GM12878 (cell line): ENCODE results near the gene SMIM27. TPM values are rescaled to one million over a fixed set of nuclear protein-coding genes. Genes with fewer than 3 reads are reported as not detected.

Source experiments
- BHLHE40 ChIP-seq, 2 experiments: fragments of 450-650 bp in 1 of 2; IDR thresholded peaks; 2 replicates each; pipeline ENCODE4 v1.6.1; 2011 to 2017; ENCODE audit warnings: low read depth in 2 of 2, borderline replicate concordance in 1 of 2, improper control_type of control experiment in 1 of 2, low read length in 1 of 2, mild to moderate bottlenecking in 1 of 2
- BRCA1 ChIP-seq: IDR thresholded peaks from 2 replicates; pipeline ENCODE4 v1.6.1; 2011; ENCODE audit warnings: low read depth, low read length, improper control_type of control experiment
- CHD1 ChIP-seq: IDR thresholded peaks from 2 replicates; pipeline ENCODE4 v1.6.1; 2012; ENCODE audit warnings: low read depth, low read length, improper control_type of control experiment
- CTCF ChIP-seq, 3 experiments: IDR thresholded peaks in 2 of 3; conservative IDR thresholded peaks in 1 of 3; 2 replicates each; pipeline ENCODE4 v1.5.1; 2011; ENCODE audit warnings: low read depth in 3 of 3, low read length in 3 of 3, mild to moderate bottlenecking in 3 of 3, control low read depth in 2 of 3, moderate library complexity in 2 of 3, inconsistent platforms in 1 of 3, mixed read lengths in 1 of 3; ENCODE audit not compliant: control insufficient read depth in 2 of 3, insufficient read depth in 1 of 3; ENCODE audit errors: extremely low read depth in 1 of 3
- MXI1 ChIP-seq: fragments of 150-350 bp; IDR thresholded peaks from 2 replicates; pipeline ENCODE4 v1.6.1; 2011; ENCODE audit warnings: low read depth, mild to moderate bottlenecking, inconsistent platforms, low read length, improper control_type of control experiment
- NBN ChIP-seq: fragments of 450-650 bp; IDR thresholded peaks from 2 replicates; pipeline ENCODE4 v1.6.1; 2016
- NR2C2 ChIP-seq: IDR thresholded peaks from 2 replicates; pipeline ENCODE4 v1.6.1; 2011; ENCODE audit warnings: borderline replicate concordance, low read depth; ENCODE audit not compliant: control insufficient read depth, insufficient read length
- RB1 ChIP-seq: fragments of 450-650 bp; formaldehyde crosslinking; IDR thresholded peaks from 2 replicates; pipeline ENCODE4 v1.6.1; 2017; ENCODE audit warnings: mild to moderate bottlenecking, borderline replicate concordance
- RUNX3 ChIP-seq: IDR thresholded peaks from 2 replicates; pipeline ENCODE4 v1.6.1; 2012; ENCODE audit warnings: low read length, inconsistent platforms
- SIN3A ChIP-seq: IDR thresholded peaks from 2 replicates; pipeline ENCODE4 v1.6.1; 2012; ENCODE audit warnings: low read depth, low read length, improper control_type of control experiment
- SMAD5 ChIP-seq: IDR thresholded peaks from 2 replicates; pipeline ENCODE4 v1.6.1; 2016; ENCODE audit warnings: antibody characterized with exemption, low read depth
- USF2 ChIP-seq: IDR thresholded peaks from 2 replicates; pipeline ENCODE4 v1.6.1; 2011; ENCODE audit warnings: low read depth, low read length, improper control_type of control experiment, borderline replicate concordance
- YBX1 ChIP-seq: fragments of 450-650 bp; IDR thresholded peaks from 2 replicates; pipeline ENCODE4 v1.6.1; 2016; ENCODE audit warnings: antibody characterized with exemption
- polyA plus RNA-seq, 11 experiments: library from polyadenylated mRNA; depleted of rRNA in 4 of 11; unstranded in 6 of 11; stranded (reverse) in 5 of 11; fragments of >200 nt; fragmentation: Nextera tagmentation in 4 of 11; fragmentation: Illumina TruSeq in 1 of 11; extraction: Ambion mirVana in 4 of 11; extraction: Trizol in 1 of 11; gene quantifications; 1 replicate in 1 of 11; 2 replicates in 10 of 11; pipeline versions ENCODE4 v1.2.1 to v1.2.3, GENCODE V29; 2011 to 2016; ENCODE audit warnings: inconsistent platforms in 2 of 11, missing spikeins in 2 of 11, low read depth in 1 of 11
- total RNA-seq, 4 experiments: library from RNA; depleted of rRNA in 3 of 4; stranded (reverse); fragments of >200 nt in 3 of 4; fragmentation: Illumina TruSeq in 1 of 4; extraction: Trizol in 1 of 4; gene quantifications; 2 replicates each; pipeline versions ENCODE4 v1.2.1 to v1.2.3, GENCODE V29; 2013 to 2021

The SMIM27 gene
- total and polyA plus RNA-seq, 10 of the 15 experiments (the other 5 are each of a cell fraction or from before 2014, with no cell fraction given) = 12.2 to 47.3 (median 26.5) TPM

- 0 out of 2 replicates have a peak, but pooled peaks have one; percentile 10 for TF ChIP-seq CHD1
- peak; percentile 69 for TF ChIP-seq USF2
- TF ChIP-seq NBN = no peak
- peak; percentile 57; the same call in 1 of the 2 replicates for TF ChIP-seq MXI1
- TF ChIP-seq CTCF (IDR thresholded peaks at IDR 0.05 in 2 of 3, conservative IDR thresholded peaks at IDR 0.05 in 1 of 3; ENCODE audit: control insufficient read depth in 2 of 3, extremely low read depth in 1 of 3, insufficient read depth in 1 of 3, low read depth in 3 of 3, low read length in 3 of 3) = peak; percentile 78 to 85 (median 80)
- no peak for TF ChIP-seq BRCA1
- TF ChIP-seq RB1 = no peak
- TF ChIP-seq YBX1 = no peak
- no peak for TF ChIP-seq SMAD5
- TF ChIP-seq SIN3A = no peak
- no peak for TF ChIP-seq BHLHE40 (IDR thresholded peaks at IDR 0.05; ENCODE audit: borderline replicate concordance in 1 of 2, low read depth in 2 of 2, low read length in 1 of 2)
- TF ChIP-seq RUNX3 = peak; percentile 35; the same call in 1 of the 2 replicates
- TF ChIP-seq NR2C2 = no peak
These were observed 20.1 kb downstream of the SMIM27 start (continued) for GRCh38 chr9:32571969-32572899.
